Osteocyte (in vitro differentiated cells): ENCODE data around the gene TRPC1. TPM values are rescaled to one million over a fixed set of nuclear protein-coding genes. Genes with fewer than 3 reads are reported as not detected.

ENCODE experiments used
- DNase-seq: peaks from one replicate; pipeline ENCODE4 v3.0.0; 2021; ENCODE audit warnings: mixed read lengths; ENCODE audit not compliant: unreplicated experiment; ENCODE audit errors: extremely low spot score
- H3K27ac Mint-ChIP-seq: one replicate; pipeline ENCODE4 v1.8.0; 2021; ENCODE audit warnings: mild to moderate bottlenecking, mixed read lengths; ENCODE audit not compliant: unreplicated experiment
- H3K27me3 Mint-ChIP-seq: one replicate; pipeline ENCODE4 v1.8.0; 2021; ENCODE audit warnings: mixed read lengths; ENCODE audit not compliant: unreplicated experiment
- H3K36me3 Mint-ChIP-seq: one replicate; pipeline ENCODE4 v1.8.0; 2021; ENCODE audit warnings: mixed read lengths; ENCODE audit not compliant: unreplicated experiment
- H3K4me1 Mint-ChIP-seq: one replicate; pipeline ENCODE4 v1.8.0; 2021; ENCODE audit warnings: mixed read lengths; ENCODE audit not compliant: unreplicated experiment
- H3K4me3 Mint-ChIP-seq: one replicate; pipeline ENCODE4 v1.8.0; 2021; ENCODE audit warnings: mild to moderate bottlenecking, moderate library complexity, mixed read lengths; ENCODE audit not compliant: unreplicated experiment
- H3K9me3 Mint-ChIP-seq: one replicate; pipeline ENCODE4 v1.8.0; 2021; ENCODE audit warnings: mixed read lengths; ENCODE audit not compliant: unreplicated experiment
- CTCF ChIP-seq: fragments of 200-600 bp; sonication (generic); IDR thresholded peaks from 2 replicates; pipeline ENCODE4 v1.5.0; 2021; ENCODE audit warnings: antibody characterized with exemption, mild to moderate bottlenecking, moderate library complexity
- total RNA-seq: library from RNA; stranded (reverse); gene quantifications from 2 replicates; pipeline ENCODE4 v1.2.1, GENCODE V29; 2021

TRPC1 gene
- total RNA-seq, 1 donor from 2014 or later, result 18.6 TPM

- Mint-ChIP-seq H3K9me3 (no peaks in the 10 kb centered on the region), H3K4me3 (no peak overlapping the region), H3K27me3 (no peaks in the 10 kb centered on the region), H3K27ac (no peak overlapping the region), H3K36me3 (no peaks in the 10 kb centered on the region), H3K4me1 (no peaks in the 10 kb centered on the region)
- no peak for TF ChIP-seq CTCF
- DNase-seq, result no peak
Measured at GRCh38 chr3:142693136-142693853, 30.5 kb upstream of the TRPC1 start.

- Mint-ChIP-seq H3K27me3 (no peaks in the 10 kb centered on the region), H3K4me3 (no peak overlapping the region), H3K4me1 (no peaks in the 10 kb centered on the region), H3K27ac (no peak overlapping the region), H3K36me3 (no peaks in the 10 kb centered on the region), H3K9me3 (no peaks in the 10 kb centered on the region)
- DNase-seq, result no peak
- TF ChIP-seq CTCF, result no peak
Measured at GRCh38 chr3:142694225-142694624, 29.6 kb upstream of the TRPC1 start.

- H3K4me3 Mint-ChIP-seq, result no peak overlapping the region
- no peaks in the 10 kb centered on the region for H3K4me1 Mint-ChIP-seq
- no peaks in the 10 kb centered on the region for H3K36me3 Mint-ChIP-seq
- no peak overlapping the region for H3K27ac Mint-ChIP-seq
- no peak for DNase-seq
- peaks cover 4% of the 10 kb centered on the region for H3K9me3 Mint-ChIP-seq
- TF ChIP-seq CTCF, result no peak
- no peaks in the 10 kb centered on the region for H3K27me3 Mint-ChIP-seq
Measured at GRCh38 chr3:142705198-142705597, 18.6 kb upstream of the TRPC1 start.

- H3K4me3 Mint-ChIP-seq, result no peak overlapping the region
Measured at GRCh38 chr3:142706321-142707127, 17.3 kb upstream of the TRPC1 start.

More at GRCh38 chr3:142706321-142707127, 17.3 kb upstream of the TRPC1 start:
- TF ChIP-seq CTCF, result no peak
- no peaks in the 10 kb centered on the region for H3K36me3 Mint-ChIP-seq
- no peaks in the 10 kb centered on the region for H3K9me3 Mint-ChIP-seq
- no peak for DNase-seq
- no peaks in the 10 kb centered on the region for H3K4me1 Mint-ChIP-seq
- H3K27me3 Mint-ChIP-seq, result no peaks in the 10 kb centered on the region
- no peak overlapping the region for H3K27ac Mint-ChIP-seq
